DMS153 treated with DMSO at 0.1 percent for 48 hours (cell line): ENCODE data around the gene NAA16.

ENCODE experiments used
- DNase-seq: peaks from one replicate; lab custom pipeline; 2025; ENCODE audit not compliant: unreplicated experiment; lab: John Stamatoyannopoulos, UW

The NAA16 gene

GRCh38 chr13:41302743-41303142, 8.3 kb upstream of the NAA16 start:
- DNase-seq: no peak

GRCh38 chr13:41304551-41304950, 6.5 kb upstream of the NAA16 start:
- no peak for DNase-seq

GRCh38 chr13:41306271-41307145, 4.6 kb upstream of the NAA16 start:
- DNase-seq: no peak

GRCh38 chr13:41307884-41308640, 3.0 kb upstream of the NAA16 start:
- no peak for DNase-seq

GRCh38 chr13:41311406-41312175, 524 bp downstream of the NAA16 start:
- DNase-seq: no peak

- DNase-seq: no peak
These were observed 1.1 kb downstream of the NAA16 start for GRCh38 chr13:41312176-41312500.

GRCh38 chr13:41313117-41313516, 2.0 kb downstream of the NAA16 start:
- no peak for DNase-seq

GRCh38 chr13:41313659-41314197, 2.7 kb downstream of the NAA16 start:
- DNase-seq: no peak

GRCh38 chr13:41315443-41316047, 4.5 kb downstream of the NAA16 start:
- DNase-seq: no peak

GRCh38 chr13:41317243-41317642, 6.2 kb downstream of the NAA16 start:
- DNase-seq: no peak

GRCh38 chr13:41325752-41326151, 14.7 kb downstream of the NAA16 start:
- no peak for DNase-seq

- no peak for DNase-seq
These were observed 15.6 kb downstream of the NAA16 start for GRCh38 chr13:41326661-41327060.

GRCh38 chr13:41327994-41328790, 17.1 kb downstream of the NAA16 start:
- no peak for DNase-seq

GRCh38 chr13:41332829-41333228, 21.8 kb downstream of the NAA16 start:
- no peak for DNase-seq

GRCh38 chr13:41334810-41335209, 23.7 kb downstream of the NAA16 start:
- no peak for DNase-seq

GRCh38 chr13:41344358-41344757, 33.3 kb downstream of the NAA16 start:
- no peak for DNase-seq

GRCh38 chr13:41345165-41345913, 34.3 kb downstream of the NAA16 start:
- no peak for DNase-seq

- no peak for DNase-seq
These were observed 35.0 kb downstream of the NAA16 start for GRCh38 chr13:41345914-41346589.
